A673 (cell line): ENCODE results near the gene FAM124B.

Source experiments
- EZH2 ChIP-seq: fragments of 200-600 bp; sonication (generic); IDR thresholded peaks from 2 replicates; pipeline ENCODE4 v1.6.1; 2017; ENCODE audit warnings: borderline replicate concordance, low read depth, mild to moderate bottlenecking, mixed read lengths, antibody characterized with exemption, low read length; ENCODE audit not compliant: poor library complexity, severe bottlenecking
- TF ChIP-seq, protein P1 (sequence below): fragments of 300-800, 200-600 bp; sonication (generic); conservative IDR thresholded peaks from 2 replicates; pipeline ENCODE4 v1.5.1; 2017; ENCODE audit warnings: low read depth, mild to moderate bottlenecking, antibody characterized with exemption, low read length, moderate library complexity, mixed read lengths

DNA sequence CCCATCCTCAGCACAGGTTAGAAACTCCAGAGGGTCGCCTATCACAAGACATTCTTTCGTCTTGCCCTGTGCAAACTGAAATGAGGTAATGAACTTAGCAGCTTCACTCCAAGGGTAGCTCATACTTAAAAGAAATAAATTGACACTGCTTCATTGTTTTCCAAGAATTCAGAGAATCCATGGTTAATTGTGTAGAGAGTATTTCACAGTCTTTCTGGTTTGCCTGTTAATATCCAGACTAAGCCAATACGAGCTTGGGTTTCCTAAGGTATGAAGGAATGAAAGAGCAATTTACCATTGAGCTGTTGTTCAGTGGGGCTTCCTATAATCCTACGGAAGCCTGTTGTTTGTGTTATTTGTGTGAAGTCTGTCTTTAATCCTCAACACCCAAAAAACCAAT is 58.7 kb downstream of the FAM124B start:
- TF ChIP-seq, protein P1, sequence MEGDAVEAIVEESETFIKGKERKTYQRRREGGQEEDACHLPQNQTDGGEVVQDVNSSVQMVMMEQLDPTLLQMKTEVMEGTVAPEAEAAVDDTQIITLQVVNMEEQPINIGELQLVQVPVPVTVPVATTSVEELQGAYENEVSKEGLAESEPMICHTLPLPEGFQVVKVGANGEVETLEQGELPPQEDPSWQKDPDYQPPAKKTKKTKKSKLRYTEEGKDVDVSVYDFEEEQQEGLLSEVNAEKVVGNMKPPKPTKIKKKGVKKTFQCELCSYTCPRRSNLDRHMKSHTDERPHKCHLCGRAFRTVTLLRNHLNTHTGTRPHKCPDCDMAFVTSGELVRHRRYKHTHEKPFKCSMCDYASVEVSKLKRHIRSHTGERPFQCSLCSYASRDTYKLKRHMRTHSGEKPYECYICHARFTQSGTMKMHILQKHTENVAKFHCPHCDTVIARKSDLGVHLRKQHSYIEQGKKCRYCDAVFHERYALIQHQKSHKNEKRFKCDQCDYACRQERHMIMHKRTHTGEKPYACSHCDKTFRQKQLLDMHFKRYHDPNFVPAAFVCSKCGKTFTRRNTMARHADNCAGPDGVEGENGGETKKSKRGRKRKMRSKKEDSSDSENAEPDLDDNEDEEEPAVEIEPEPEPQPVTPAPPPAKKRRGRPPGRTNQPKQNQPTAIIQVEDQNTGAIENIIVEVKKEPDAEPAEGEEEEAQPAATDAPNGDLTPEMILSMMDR: no peak
- TF ChIP-seq EZH2: no peak
